ENCODE results near the gene DLX2. TPM values are rescaled to one million over a fixed set of nuclear protein-coding genes. Genes with fewer than 3 reads are reported as not detected.
A peak's percentile ranks its signal among the peaks of the same experiment; 100 is the strongest.

Gene DLX2
- total and polyA plus RNA-seq, 2 of the 13 experiments (the other 11 are each of a cell fraction or from before 2014, with no cell fraction given), result 0.07 to 0.15 TPM

DNA sequence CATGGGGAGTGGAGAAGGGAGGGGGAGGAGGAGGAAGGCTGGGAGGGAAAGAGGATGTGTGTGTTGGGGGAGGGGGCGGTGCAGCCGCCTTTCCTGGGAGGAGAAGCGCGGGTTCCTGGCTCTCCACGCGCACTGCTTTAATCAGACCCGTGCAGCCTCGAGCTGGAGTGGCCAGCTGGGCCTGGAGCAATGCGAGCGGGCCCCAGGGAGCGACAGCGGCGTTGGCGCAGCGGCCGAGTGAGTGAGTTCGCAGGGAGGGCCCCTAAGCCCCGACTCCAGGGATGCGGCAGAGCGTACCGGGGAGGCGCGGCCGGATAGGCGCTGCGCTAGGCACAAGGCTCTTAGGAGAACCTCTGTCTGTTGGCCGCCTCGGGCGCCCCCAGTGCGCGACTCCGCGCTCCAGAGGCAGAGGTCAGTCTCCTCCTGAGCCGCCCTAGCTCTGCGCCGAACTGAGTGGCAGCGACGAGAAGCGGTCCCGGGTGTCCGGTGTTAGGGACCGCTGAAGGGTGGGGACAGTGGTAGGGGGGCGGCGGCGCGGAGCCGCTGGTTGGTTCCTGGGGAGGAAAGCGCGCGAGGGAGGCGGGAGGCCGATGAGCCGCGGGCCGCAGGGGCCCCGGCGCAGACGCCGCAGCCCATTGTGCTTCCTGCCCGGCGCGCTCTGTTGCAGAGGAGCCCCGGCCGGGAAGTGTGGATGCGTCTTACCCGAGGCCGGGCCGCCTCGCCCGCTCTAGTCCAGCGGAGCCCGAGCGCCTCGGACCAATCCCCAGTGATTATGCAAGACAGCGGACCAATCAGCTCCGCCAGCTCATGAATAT, 17.8 kb downstream of the DLX2 start (continued):
- TF ChIP-seq KLF12 (CRISPR knock-in tag; IDR thresholded peaks at IDR 0.05; ENCODE audit: borderline replicate concordance) (no peak), RBAK (CRISPR knock-in tag; IDR thresholded peaks at IDR 0.05) (no peak), ZNF275 (CRISPR knock-in tag; IDR thresholded peaks at IDR 0.05; ENCODE audit: borderline replicate concordance) (0 out of 2 replicates have a peak, but pooled peaks have one; percentile 80), MTERF4 (CRISPR knock-in tag; IDR thresholded peaks at IDR 0.05) (peak; percentile 90), SATB2 (CRISPR knock-in tag; IDR thresholded peaks at IDR 0.05) (no peak), AGO2 (optimal IDR thresholded peaks at IDR 0.05; ENCODE audit: low read depth, low read length) (no peak), ZBTB3 (CRISPR knock-in tag; IDR thresholded peaks at IDR 0.05; ENCODE audit: borderline replicate concordance, low read depth) (no peak), SRSF4 (IDR thresholded peaks at IDR 0.05; ENCODE audit: low read depth, low read length, poor library complexity, severe bottlenecking) (no peak), MXD1 (CRISPR knock-in tag; IDR thresholded peaks at IDR 0.05) (0 out of 2 replicates have a peak, but pooled peaks have one; percentile 73), SKIL (CRISPR knock-in tag; IDR thresholded peaks at IDR 0.05; ENCODE audit: borderline replicate concordance) (0 out of 2 replicates have a peak, but pooled peaks have one; percentile 21), ZNF235 (CRISPR knock-in tag; IDR thresholded peaks at IDR 0.05; ENCODE audit: borderline replicate concordance) (peak; percentile 70; the same call in 1 of the 2 replicates), IRF2 (CRISPR knock-in tag; IDR thresholded peaks at IDR 0.05) (no peak), ZBTB38 (CRISPR knock-in tag; IDR thresholded peaks at IDR 0.05) (no peak), ZNF776 (CRISPR knock-in tag; IDR thresholded peaks at IDR 0.05) (peak; percentile 85), REPIN1 (CRISPR knock-in tag; IDR thresholded peaks at IDR 0.05; ENCODE audit: borderline replicate concordance, low read depth) (no peak), POLR2G (IDR thresholded peaks at IDR 0.05; ENCODE audit: low read depth, low read length) (peak; percentile 77), SMC3 (IDR thresholded peaks at IDR 0.05; ENCODE audit: low read length) (no peak), REL (CRISPR knock-in tag; conservative IDR thresholded peaks at IDR 0.05) (no peak), ZNF329 (CRISPR knock-in tag; IDR thresholded peaks at IDR 0.05; ENCODE audit: low read depth) (0 out of 2 replicates have a peak, but pooled peaks have one; percentile 29), ZNF367 (CRISPR knock-in tag; IDR thresholded peaks at IDR 0.05; ENCODE audit: borderline replicate concordance) (no peak), ZBTB7A (CRISPR knock-in tag; IDR thresholded peaks at IDR 0.05) (no peak)
- TF ChIP-seq, protein P1, sequence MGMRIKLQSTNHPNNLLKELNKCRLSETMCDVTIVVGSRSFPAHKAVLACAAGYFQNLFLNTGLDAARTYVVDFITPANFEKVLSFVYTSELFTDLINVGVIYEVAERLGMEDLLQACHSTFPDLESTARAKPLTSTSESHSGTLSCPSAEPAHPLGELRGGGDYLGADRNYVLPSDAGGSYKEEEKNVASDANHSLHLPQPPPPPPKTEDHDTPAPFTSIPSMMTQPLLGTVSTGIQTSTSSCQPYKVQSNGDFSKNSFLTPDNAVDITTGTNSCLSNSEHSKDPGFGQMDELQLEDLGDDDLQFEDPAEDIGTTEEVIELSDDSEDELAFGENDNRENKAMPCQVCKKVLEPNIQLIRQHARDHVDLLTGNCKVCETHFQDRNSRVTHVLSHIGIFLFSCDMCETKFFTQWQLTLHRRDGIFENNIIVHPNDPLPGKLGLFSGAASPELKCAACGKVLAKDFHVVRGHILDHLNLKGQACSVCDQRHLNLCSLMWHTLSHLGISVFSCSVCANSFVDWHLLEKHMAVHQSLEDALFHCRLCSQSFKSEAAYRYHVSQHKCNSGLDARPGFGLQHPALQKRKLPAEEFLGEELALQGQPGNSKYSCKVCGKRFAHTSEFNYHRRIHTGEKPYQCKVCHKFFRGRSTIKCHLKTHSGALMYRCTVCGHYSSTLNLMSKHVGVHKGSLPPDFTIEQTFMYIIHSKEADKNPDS (CRISPR knock-in tag; IDR thresholded peaks at IDR 0.05), result no peak
